K562 (cell line): ENCODE measurements around the gene ZDHHC5. TPM values are rescaled to one million over a fixed set of nuclear protein-coding genes. Genes with fewer than 3 reads are reported as not detected.

Source experiments
- ARHGAP35 ChIP-seq: fragments of 450-650 bp; IDR thresholded peaks from 2 replicates; pipeline ENCODE4 v1.6.1; 2018; ENCODE audit not compliant: partially characterized antibody
- ARID1B ChIP-seq: fragments of 450-650 bp; IDR thresholded peaks from 2 replicates; pipeline ENCODE4 v1.6.1; 2016; ENCODE audit warnings: antibody characterized with exemption, mild to moderate bottlenecking, inconsistent platforms
- ATF1 ChIP-seq, 2 experiments: fragments of 450-650 bp in 1 of 2; IDR thresholded peaks; 2 replicates each; pipeline ENCODE4 v1.6.1; 2016; ENCODE audit warnings: missing compliant biosample characterization in 1 of 2, missing genetic modification characterization in 1 of 2
- ATF3 ChIP-seq, 2 experiments: fragments of 450-650 bp in 1 of 2; sonication (generic) in 1 of 2; formaldehyde crosslinking in 1 of 2; IDR thresholded peaks in 1 of 2; conservative IDR thresholded peaks in 1 of 2; 2 replicates each; pipeline versions ENCODE4 v1.6.1 to v1.8.1; 2016 to 2023; ENCODE audit warnings: mild to moderate bottlenecking in 2 of 2, moderate library complexity in 2 of 2, inconsistent platforms in 1 of 2, missing genetic modification reagents in 1 of 2
- CREB1 ChIP-seq, 2 experiments: sonication (generic) in 1 of 2; formaldehyde crosslinking in 1 of 2; IDR thresholded peaks; 2 replicates each; pipeline versions ENCODE4 v1.6.1 to v1.8.0; 2012 to 2022; ENCODE audit warnings: inconsistent platforms in 1 of 2, mild to moderate bottlenecking in 1 of 2, missing genetic modification reagents in 1 of 2, moderate library complexity in 1 of 2
- CTCFL ChIP-seq: IDR thresholded peaks from 2 replicates; pipeline ENCODE4 v1.6.1; 2011; ENCODE audit warnings: borderline replicate concordance, low read depth, mild to moderate bottlenecking, moderate library complexity, low read length; ENCODE audit not compliant: insufficient read depth, poor library complexity, severe bottlenecking
- EGR1 ChIP-seq: fragments of 450-650 bp; conservative IDR thresholded peaks from 2 replicates; pipeline ENCODE4 v1.6.1; 2017; ENCODE audit warnings: mild to moderate bottlenecking
- HDGF ChIP-seq: fragments of 450-650 bp; IDR thresholded peaks from 2 replicates; pipeline ENCODE4 v1.6.1; 2016
- HNRNPL ChIP-seq: fragments of 200-400 bp; formaldehyde crosslinking; IDR thresholded peaks from 2 replicates; pipeline ENCODE4 v1.6.1; 2017; ENCODE audit warnings: low read depth, mild to moderate bottlenecking, low read length
- NCOA1 ChIP-seq: fragments of 450-650 bp; IDR thresholded peaks from 2 replicates; pipeline ENCODE4 v1.6.1; 2016; ENCODE audit warnings: low read depth
- NFE2L1 ChIP-seq: fragments of 450-650 bp; IDR thresholded peaks from 2 replicates; pipeline ENCODE4 v1.6.1; 2016; ENCODE audit warnings: missing genetic modification characterization, low read depth, mild to moderate bottlenecking, missing compliant biosample characterization, moderate library complexity, borderline replicate concordance
- NONO ChIP-seq, 2 experiments: fragments of 200-400 bp in 1 of 2; fragments of 450-650 bp in 1 of 2; formaldehyde crosslinking in 1 of 2; IDR thresholded peaks; 2 replicates each; pipeline ENCODE4 v1.6.1; 2017; ENCODE audit warnings: low read depth in 2 of 2, mild to moderate bottlenecking in 2 of 2, moderate library complexity in 2 of 2, low read length in 1 of 2
- OTX1 ChIP-seq: fragments of 450-650 bp; formaldehyde crosslinking; IDR thresholded peaks from 2 replicates; pipeline ENCODE4 v1.4.0; 2022; ENCODE audit warnings: mild to moderate bottlenecking
- PHB2 ChIP-seq: fragments of 450-650 bp; IDR thresholded peaks from 2 replicates; pipeline ENCODE4 v1.6.1; 2017; ENCODE audit warnings: low read depth
- RBM25 ChIP-seq: fragments of 200-400 bp; formaldehyde crosslinking; IDR thresholded peaks from 2 replicates; pipeline ENCODE4 v1.6.1; 2018; ENCODE audit warnings: low read length, low read depth, moderate library complexity; ENCODE audit not compliant: severe bottlenecking
- ZBTB2 ChIP-seq: fragments of 450-650 bp; IDR thresholded peaks from 2 replicates; pipeline ENCODE4 v1.6.1; 2016; ENCODE audit warnings: antibody characterized with exemption
- ZBTB7A ChIP-seq: IDR thresholded peaks from 2 replicates; pipeline ENCODE4 v1.6.1; 2011; ENCODE audit warnings: low read depth, mild to moderate bottlenecking, low read length, moderate library complexity, borderline replicate concordance; ENCODE audit not compliant: control insufficient read depth
- ZEB2 ChIP-seq: fragments of 450-650 bp; IDR thresholded peaks from 2 replicates; pipeline ENCODE4 v1.6.1; 2016
- ZNF584 ChIP-seq: fragments of 200-800 bp; sonication (Bioruptor generic); IDR thresholded peaks from 2 replicates; pipeline ENCODE4 v1.6.1; 2016; ENCODE audit warnings: low read depth, mild to moderate bottlenecking, missing genetic modification characterization, missing compliant biosample characterization
- polyA plus RNA-seq, 8 experiments: library from polyadenylated mRNA; depleted of rRNA in 4 of 8; stranded (reverse) in 5 of 8; unstranded in 3 of 8; fragments of >200 nt; fragmentation: Nextera tagmentation in 2 of 8; fragmentation: Illumina TruSeq in 1 of 8; extraction: Ambion mirVana in 2 of 8; extraction: Trizol in 1 of 8; gene quantifications; 2 replicates each; pipeline versions ENCODE4 v1.2.1 to v1.2.3, GENCODE V29; 2011 to 2014; ENCODE audit warnings: inconsistent platforms in 1 of 8, missing spikeins in 1 of 8
- total RNA-seq, 7 experiments: library from RNA; depleted of rRNA in 6 of 7; stranded (reverse); fragments of >200 nt in 6 of 7; fragmentation: Illumina TruSeq in 2 of 7; extraction: Trizol in 2 of 7; gene quantifications; 2 replicates each; pipeline versions ENCODE4 v1.2.1 to v1.2.3, GENCODE V29; 2011 to 2021; ENCODE audit warnings: low replicate concordance in 1 of 7

ZDHHC5 gene
- total and polyA plus RNA-seq, 9 of the 15 experiments (the other 6 are each of a cell fraction or from before 2014, with no cell fraction given) = 3.8 to 64.2 (median 35.9) TPM

DNA sequence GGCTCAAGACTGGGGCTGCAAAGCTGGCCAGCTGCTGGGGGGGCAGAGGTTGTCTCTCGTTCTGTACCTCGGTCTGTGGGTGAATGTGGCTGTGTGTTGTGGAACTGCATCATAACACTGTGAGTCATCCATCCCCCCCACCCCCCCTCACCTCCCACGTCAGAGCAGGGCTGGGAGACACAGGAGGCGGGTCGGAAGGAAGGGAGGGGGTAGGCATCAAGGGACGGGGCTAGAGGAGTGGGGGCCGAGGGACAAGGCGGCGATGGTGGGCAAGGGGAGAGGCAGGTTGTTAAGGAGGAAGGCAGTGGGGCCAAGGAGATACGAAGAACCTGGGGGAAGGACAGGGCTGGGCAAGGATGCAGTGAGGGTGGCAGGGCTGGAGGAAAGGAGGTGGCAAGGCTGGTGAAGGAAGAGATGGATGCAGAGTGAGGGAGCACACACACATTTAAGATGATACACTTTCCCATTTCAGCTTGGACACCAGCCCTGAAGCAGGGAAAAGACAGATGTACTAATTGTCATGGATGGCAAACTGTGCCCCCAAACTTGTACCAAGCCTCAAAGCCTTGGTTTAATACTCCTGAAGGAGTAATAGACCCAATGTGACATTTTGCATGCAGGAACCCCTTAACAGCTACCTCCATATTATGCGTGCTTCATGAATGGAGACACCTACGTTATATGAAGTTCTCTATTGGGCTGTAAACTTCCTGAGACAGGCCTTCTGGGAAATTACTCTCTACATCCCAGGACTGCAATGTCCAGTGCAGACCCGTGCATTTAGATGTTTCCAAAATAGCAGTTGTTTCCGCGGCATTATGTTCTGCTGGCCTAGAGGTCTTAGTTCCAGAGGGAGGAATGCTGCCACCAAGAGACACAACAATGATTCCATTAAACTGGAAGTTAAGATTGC is 17.8 kb upstream of the ZDHHC5 start, which contains the start of gene YPEL4 (continued):
- TF ChIP-seq ATF3 (IDR thresholded peaks at IDR 0.05) = peak; percentile 62
- TF ChIP-seq ATF3 (CRISPR knock-in tag; conservative IDR thresholded peaks at IDR 0.05) = no peak
- TF ChIP-seq ZNF584 (CRISPR knock-in tag) = no peak
- TF ChIP-seq ARHGAP35 = peak; percentile 61
- no peak for TF ChIP-seq NFE2L1 (tag)
- TF ChIP-seq PHB2 = peak; percentile 40; the same call in 1 of the 2 replicates
- no peak for TF ChIP-seq ZEB2
- peak; percentile 43; the same call in 1 of the 2 replicates for TF ChIP-seq ZBTB7A
- no peak for TF ChIP-seq NONO (IDR thresholded peaks at IDR 0.05; ENCODE audit: low read depth in 2 of 2, low read length in 1 of 2)
- no peak for TF ChIP-seq CTCFL
- TF ChIP-seq EGR1 = peak; percentile 24; the same call in 1 of the 2 replicates
- TF ChIP-seq HDGF = peak; percentile 92
- TF ChIP-seq NCOA1 = no peak
- no peak for TF ChIP-seq ATF1 (CRISPR knock-in tag; IDR thresholded peaks at IDR 0.05)
- peak; percentile 52 for TF ChIP-seq ATF1 (tag; IDR thresholded peaks at IDR 0.05)
- TF ChIP-seq CREB1 (IDR thresholded peaks at IDR 0.05) = peak; percentile 78
- TF ChIP-seq CREB1 (CRISPR knock-in tag; IDR thresholded peaks at IDR 0.05) = peak; percentile 78; the same call in 1 of the 2 replicates
- TF ChIP-seq OTX1 (CRISPR knock-in tag) = 0 out of 2 replicates have a peak, but pooled peaks have one; percentile 51
- TF ChIP-seq ZBTB2 = 0 out of 2 replicates have a peak, but pooled peaks have one; percentile 18
- TF ChIP-seq ARID1B = peak; percentile 38; the same call in 1 of the 2 replicates
- no peak for TF ChIP-seq RBM25
- TF ChIP-seq HNRNPL = no peak
